Muscle layer of colon (tissue), 2 donors: Measurements from ENCODE around the gene PROCR.
"Not testable (repeated sequence)": the region's sequence is repeated elsewhere in the genome, so short reads cannot be mapped to it uniquely, and the experiment has no call there.

Experiments used
- H3K27ac ChIP-seq: one replicate; pipeline ENCODE4 v1.7.0; 2013; ENCODE audit warnings: low read depth, mild to moderate bottlenecking, low read length, moderate library complexity
- H3K27me3 ChIP-seq, 2 donors: one replicate each; pipeline ENCODE4 v1.7.0; 2013; ENCODE audit warnings: low read length in 2 of 2, mild to moderate bottlenecking in 2 of 2; ENCODE audit not compliant: insufficient read depth in 2 of 2, control insufficient read depth in 1 of 2
- H3K36me3 ChIP-seq: one replicate; pipeline ENCODE4 v1.7.0; 2013; ENCODE audit warnings: mild to moderate bottlenecking, low read length; ENCODE audit not compliant: insufficient read depth
- H3K4me1 ChIP-seq: one replicate; pipeline ENCODE4 v1.7.0; 2013; ENCODE audit warnings: mild to moderate bottlenecking, low read length; ENCODE audit not compliant: insufficient read depth
- H3K4me3 ChIP-seq, 2 donors: one replicate each; pipeline ENCODE4 v1.7.0; 2013; ENCODE audit warnings: low read length in 2 of 2, low read depth in 1 of 2, mild to moderate bottlenecking in 1 of 2, moderate library complexity in 1 of 2
- H3K9ac ChIP-seq: one replicate; pipeline ENCODE4 v1.7.0; 2013; ENCODE audit warnings: low read length
- H3K9me3 ChIP-seq: one replicate; pipeline ENCODE4 v1.7.0; 2013; ENCODE audit warnings: mild to moderate bottlenecking, low read length
- donor health status: abdominal sarcoma.
- donor health status: Adenocarcinoma of cecum.

Gene PROCR

DNA sequence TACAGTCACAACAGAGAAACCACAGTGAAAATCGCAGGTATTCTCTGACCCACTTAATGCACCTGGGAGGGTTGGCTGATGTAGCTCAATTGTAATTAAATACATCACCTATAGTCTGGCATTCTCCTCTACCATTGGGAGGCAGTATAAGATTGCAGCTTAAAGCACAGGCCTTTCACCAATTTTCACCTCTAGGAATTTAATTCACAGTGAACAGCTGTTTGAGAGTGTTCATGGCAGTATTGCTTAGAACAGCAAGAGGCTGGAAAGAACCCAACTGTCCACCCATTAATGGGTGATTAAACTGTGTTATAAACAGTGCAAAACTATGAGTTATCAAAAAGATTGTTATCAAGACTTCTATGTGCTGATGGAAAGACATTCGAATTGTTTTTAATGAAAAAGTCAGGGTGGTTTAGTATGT is 26.7 kb upstream of the PROCR start:
- Histone ChIP-seq H3K27me3 (no peaks in the 10 kb centered on the region), H3K4me1 (peaks cover 16% of the 10 kb centered on the region), H3K27ac (no peak overlapping the region), H3K9ac (no peak overlapping the region), H3K4me3 (no peak overlapping the region), H3K9me3 (no peaks in the 10 kb centered on the region), H3K36me3 (peaks cover 7% of the 10 kb centered on the region)

DNA sequence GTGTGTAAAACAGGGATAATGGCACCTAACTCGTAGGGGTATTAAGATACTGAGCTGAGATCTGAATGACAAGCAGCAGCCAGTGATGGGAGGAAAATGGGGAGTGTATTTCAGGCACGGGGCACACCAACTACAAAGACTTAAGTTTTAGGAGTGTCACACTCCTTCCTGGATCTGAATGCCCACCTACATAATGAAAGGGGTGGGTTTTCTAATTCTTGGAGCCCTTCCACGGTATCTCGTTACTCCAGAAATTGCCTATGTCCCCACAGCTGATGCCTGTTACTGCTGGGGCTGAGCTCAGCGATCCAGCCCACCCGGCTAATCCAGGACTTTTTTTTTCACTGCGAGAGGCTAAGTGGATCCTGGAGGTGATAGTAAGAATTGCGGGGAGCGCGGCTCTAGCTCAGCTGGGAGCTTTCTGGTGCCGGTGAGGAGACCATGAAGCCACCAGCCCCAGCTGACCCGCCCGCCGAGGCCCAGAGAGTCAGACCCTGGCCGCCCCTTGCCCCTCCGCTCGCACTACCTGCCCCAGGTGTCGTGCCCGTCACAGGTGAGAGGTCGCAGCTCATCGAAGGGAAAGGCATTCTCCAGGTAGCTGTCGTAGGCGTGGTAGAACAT is 25.5 kb upstream of the PROCR start:
- H3K4me1 ChIP-seq = peaks cover 22% of the 10 kb centered on the region
- peak overlapping the region; percentile 60 to 87 for H3K4me3 ChIP-seq
- no peaks in the 10 kb centered on the region for H3K27me3 ChIP-seq
- no peaks in the 10 kb centered on the region for H3K9me3 ChIP-seq
- peak overlapping the region; percentile 83 for H3K27ac ChIP-seq
- H3K36me3 ChIP-seq = peaks cover 3% of the 10 kb centered on the region
- peak overlapping the region; percentile 64 for H3K9ac ChIP-seq

DNA sequence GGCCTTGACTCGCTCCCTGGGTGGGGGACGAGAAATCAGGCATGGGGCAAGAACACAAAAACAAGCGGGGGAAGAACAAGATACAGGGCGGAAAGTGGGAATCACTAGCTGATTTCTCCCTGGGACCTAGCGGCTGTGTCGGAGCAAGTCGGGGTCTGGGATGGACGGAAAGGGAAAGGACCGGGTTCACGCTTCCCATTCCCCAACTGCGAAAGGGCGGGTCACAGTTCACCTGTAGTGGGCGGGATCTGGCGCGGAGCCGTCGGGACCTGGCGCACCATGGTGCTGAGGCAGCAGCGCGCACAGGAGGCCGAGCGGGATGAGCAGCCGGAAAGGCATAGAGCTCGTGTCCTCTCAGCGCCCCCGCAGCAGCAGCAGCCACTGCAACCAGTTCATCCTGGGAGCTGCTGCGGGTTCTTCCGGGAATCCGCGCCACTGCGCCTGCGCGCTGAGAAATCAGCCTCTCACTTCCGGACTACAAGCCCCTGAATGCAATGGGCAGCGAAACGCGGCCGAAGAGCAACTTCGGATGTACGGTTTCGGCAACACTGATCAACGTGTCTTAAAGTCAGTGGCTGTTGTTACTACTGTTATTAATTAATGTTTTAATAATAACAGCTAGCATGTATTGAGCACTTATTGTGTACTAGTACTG is 24.8 kb upstream of the PROCR start, which contains the start of gene EDEM2:
EDEM2 (minus strand) TSS at position 417 of the 655 bp plus-strand sequence; CDS start at position 339, 78 bp downstream.
- H3K36me3 ChIP-seq = no peaks in the 10 kb centered on the region
- peak within 1 kb of the TSS; percentile 64 for H3K9ac ChIP-seq
- H3K9me3 ChIP-seq = no peaks in the 10 kb centered on the region
- H3K4me1 ChIP-seq = peaks cover 23% of the 10 kb centered on the region
- H3K27me3 ChIP-seq = no peaks in the 10 kb centered on the region
- H3K27ac ChIP-seq = peak within 1 kb of the TSS; percentile 83
- peak within 1 kb of the TSS; percentile 60 to 87 for H3K4me3 ChIP-seq

GRCh38 chr20:35147575-35148071 is 24.2 kb upstream of the PROCR start:
- H3K27me3 ChIP-seq, H3K36me3 ChIP-seq, H3K9me3 ChIP-seq: not testable (repeated sequence)
- peak overlapping the region; percentile 83 for H3K27ac ChIP-seq
- peak overlapping the region; percentile 3 for H3K9ac ChIP-seq
- peaks cover 23% of the 10 kb centered on the region for H3K4me1 ChIP-seq
- peak overlapping the region; percentile 60 to 87 for H3K4me3 ChIP-seq

GRCh38 chr20:35150846-35151579 is 20.9 kb upstream of the PROCR start:
- Histone ChIP-seq H3K4me1 (peaks cover 23% of the 10 kb centered on the region), H3K4me3 (no peak overlapping the region), H3K27ac (no peak overlapping the region), H3K36me3 (no peaks in the 10 kb centered on the region), H3K9ac (no peak overlapping the region), H3K9me3 (no peaks in the 10 kb centered on the region), H3K27me3 (no peaks in the 10 kb centered on the region)

GRCh38 chr20:35151736-35152135 is 20.1 kb upstream of the PROCR start:
- no peaks in the 10 kb centered on the region for H3K36me3 ChIP-seq
- H3K4me3 ChIP-seq = no peak overlapping the region
- peaks cover 16% of the 10 kb centered on the region for H3K4me1 ChIP-seq
- no peak overlapping the region for H3K27ac ChIP-seq
- H3K27me3 ChIP-seq = no peaks in the 10 kb centered on the region
- H3K9me3 ChIP-seq = no peaks in the 10 kb centered on the region
- H3K9ac ChIP-seq = no peak overlapping the region

DNA sequence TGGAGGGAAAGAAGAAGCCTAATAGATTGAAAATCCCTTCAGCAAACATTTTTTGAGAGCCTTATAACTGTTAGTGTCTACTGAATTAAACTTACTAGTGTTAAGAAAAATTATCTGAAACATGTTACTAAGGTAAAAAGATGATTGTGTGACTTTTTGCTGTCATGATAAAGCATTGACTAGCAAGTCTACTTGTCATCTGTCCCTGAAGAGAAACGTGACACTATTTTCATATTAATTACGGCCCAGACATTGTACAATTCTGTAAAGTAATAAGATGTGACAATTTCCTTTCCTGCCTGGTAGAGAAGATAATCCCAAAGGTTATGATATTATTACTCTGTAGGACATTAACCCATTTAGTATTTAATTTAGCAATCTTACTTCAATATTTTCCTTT is 15.9 kb upstream of the PROCR start:
- no peak overlapping the region for H3K9ac ChIP-seq
- no peak overlapping the region for H3K4me3 ChIP-seq
- no peak overlapping the region for H3K27ac ChIP-seq
- peaks cover 6% of the 10 kb centered on the region for H3K4me1 ChIP-seq
- H3K9me3 ChIP-seq = no peaks in the 10 kb centered on the region
- no peaks in the 10 kb centered on the region for H3K36me3 ChIP-seq
- no peaks in the 10 kb centered on the region for H3K27me3 ChIP-seq

- H3K27ac ChIP-seq = no peak overlapping the region
- no peak overlapping the region for H3K9ac ChIP-seq
- no peaks in the 10 kb centered on the region for H3K27me3 ChIP-seq
- H3K9me3 ChIP-seq = no peaks in the 10 kb centered on the region
- H3K4me1 ChIP-seq = no peaks in the 10 kb centered on the region
- no peak overlapping the region for H3K4me3 ChIP-seq
- H3K36me3 ChIP-seq = no peaks in the 10 kb centered on the region
These were observed 14.9 kb upstream of the PROCR start for GRCh38 chr20:35156978-35157377.

DNA sequence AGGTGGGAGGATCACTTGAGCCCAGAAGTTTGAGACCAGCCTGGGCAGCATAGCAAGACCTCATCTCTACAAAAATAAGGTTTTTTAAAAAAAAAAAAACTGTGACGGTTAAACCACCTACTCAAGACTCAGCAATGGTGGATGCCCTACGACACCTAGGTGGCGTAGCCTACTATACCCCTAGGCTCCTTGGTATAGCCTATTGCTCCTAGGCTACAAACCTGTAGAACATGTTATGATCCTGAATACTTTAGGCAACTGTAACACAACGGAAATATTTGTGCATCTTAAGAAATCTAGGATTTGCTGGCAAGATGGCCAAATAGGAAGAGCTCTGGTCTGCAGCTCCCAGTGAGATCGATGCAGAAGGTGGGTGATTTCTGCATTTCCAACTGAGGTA is 11.5 kb upstream of the PROCR start:
- H3K4me3 ChIP-seq, H3K9ac ChIP-seq, H3K27me3 ChIP-seq, H3K36me3 ChIP-seq, H3K9me3 ChIP-seq, H3K4me1 ChIP-seq, H3K27ac ChIP-seq: not testable (repeated sequence)

DNA sequence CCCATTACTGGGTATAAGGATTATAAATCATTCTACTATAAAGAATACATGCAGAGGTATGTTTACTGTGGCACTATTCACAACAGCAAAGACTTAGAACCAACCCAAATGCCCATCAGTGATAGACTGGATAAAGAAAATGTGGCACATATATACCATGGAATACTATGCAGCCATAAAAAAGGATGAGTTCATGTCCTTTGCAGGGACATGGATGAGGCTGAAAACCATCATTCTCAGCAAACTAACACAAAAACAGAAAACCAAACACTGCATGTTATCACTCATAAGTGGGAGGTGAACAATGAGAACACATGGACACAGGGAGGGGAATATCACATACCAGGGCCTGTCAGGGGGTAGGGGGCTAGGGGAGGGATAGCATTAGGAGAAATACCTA is 7.3 kb upstream of the PROCR start:
- H3K4me3 ChIP-seq, H3K27ac ChIP-seq, H3K36me3 ChIP-seq, H3K4me1 ChIP-seq, H3K9ac ChIP-seq, H3K9me3 ChIP-seq, H3K27me3 ChIP-seq: not testable (repeated sequence)

- peaks cover 5% of the 10 kb centered on the region for H3K4me1 ChIP-seq
- no peak overlapping the region for H3K27ac ChIP-seq
- no peaks in the 10 kb centered on the region for H3K9me3 ChIP-seq
- no peaks in the 10 kb centered on the region for H3K36me3 ChIP-seq
- H3K4me3 ChIP-seq = no peak overlapping the region
- H3K27me3 ChIP-seq = no peaks in the 10 kb centered on the region
- H3K9ac ChIP-seq = no peak overlapping the region
These were observed 6.4 kb upstream of the PROCR start for GRCh38 chr20:35165221-35166185.
